ENCODE measurements around the gene TFG. TPM values are rescaled to one million over a fixed set of nuclear protein-coding genes. Genes with fewer than 3 reads are reported as not detected.

TFG gene
- total RNA-seq, 1 donor from 2014 or later: 59.6 TPM

DNA sequence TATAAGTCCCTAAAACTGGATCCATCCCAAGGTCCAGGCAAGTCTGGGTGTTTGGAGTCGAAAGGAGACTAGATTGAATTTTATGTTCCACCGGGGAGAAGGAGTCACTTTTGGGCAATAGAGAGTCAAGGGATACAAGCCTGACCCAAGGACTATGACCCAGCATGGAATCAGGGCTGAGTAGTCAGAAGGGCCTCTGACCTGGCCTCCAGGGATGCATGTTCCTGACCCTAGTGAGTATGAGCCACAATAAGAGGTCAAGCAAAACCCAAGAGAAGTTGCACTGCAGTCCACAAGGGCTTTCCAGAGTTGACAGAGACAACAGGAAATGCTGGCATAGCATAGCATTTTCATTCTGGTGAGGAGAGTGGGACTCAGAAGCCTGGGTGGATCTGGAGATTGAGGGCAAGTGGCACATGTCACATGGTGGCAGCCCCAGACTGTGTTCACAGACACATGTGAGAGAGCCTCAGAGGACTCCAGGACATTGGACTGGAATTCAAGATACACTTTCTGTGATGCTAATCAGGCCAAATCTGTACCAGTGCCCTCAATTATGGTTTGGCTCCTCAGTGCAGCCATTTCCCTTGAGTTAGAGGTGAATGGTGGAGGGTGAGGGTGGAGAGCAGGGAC, 66.9 kb downstream of the TFG start:
- no peaks in the 10 kb centered on the region for H3K27me3 ChIP-seq
- no peaks in the 10 kb centered on the region for H3K4me1 ChIP-seq
- peaks cover 6% of the 10 kb centered on the region for H3K36me3 ChIP-seq
- intact Hi-C loops (cut with DNase I): no loop called here
- no peak overlapping the region for H3K4me3 ChIP-seq
- DNase-seq (no peak), ATAC-seq (peak; percentile 28)
- no peaks in the 10 kb centered on the region for H3K9me3 ChIP-seq
- H3K27ac ChIP-seq: no peak overlapping the region
- TF ChIP-seq, protein P1, sequence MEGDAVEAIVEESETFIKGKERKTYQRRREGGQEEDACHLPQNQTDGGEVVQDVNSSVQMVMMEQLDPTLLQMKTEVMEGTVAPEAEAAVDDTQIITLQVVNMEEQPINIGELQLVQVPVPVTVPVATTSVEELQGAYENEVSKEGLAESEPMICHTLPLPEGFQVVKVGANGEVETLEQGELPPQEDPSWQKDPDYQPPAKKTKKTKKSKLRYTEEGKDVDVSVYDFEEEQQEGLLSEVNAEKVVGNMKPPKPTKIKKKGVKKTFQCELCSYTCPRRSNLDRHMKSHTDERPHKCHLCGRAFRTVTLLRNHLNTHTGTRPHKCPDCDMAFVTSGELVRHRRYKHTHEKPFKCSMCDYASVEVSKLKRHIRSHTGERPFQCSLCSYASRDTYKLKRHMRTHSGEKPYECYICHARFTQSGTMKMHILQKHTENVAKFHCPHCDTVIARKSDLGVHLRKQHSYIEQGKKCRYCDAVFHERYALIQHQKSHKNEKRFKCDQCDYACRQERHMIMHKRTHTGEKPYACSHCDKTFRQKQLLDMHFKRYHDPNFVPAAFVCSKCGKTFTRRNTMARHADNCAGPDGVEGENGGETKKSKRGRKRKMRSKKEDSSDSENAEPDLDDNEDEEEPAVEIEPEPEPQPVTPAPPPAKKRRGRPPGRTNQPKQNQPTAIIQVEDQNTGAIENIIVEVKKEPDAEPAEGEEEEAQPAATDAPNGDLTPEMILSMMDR (IDR thresholded peaks at IDR 0.05): no peak

DNA sequence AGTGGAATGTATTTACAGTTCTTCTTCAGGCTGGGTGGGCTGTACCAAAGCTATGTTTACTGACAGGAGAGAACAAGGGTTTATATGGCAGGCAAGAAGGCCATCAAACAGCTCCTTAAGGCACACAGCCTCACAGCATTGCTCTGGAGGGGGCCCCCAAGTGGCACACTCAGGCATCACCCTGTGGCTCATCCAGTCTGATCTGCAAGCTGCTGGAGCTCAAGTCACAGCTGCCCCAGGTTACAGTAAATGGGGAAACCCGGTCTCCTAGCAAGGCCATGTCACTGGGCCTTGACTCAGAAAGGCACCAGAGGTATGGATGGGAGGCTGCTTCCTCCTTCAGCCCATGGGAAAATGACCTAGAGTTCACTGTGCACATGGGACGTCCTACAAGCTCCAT, 67.5 kb downstream of the TFG start:
- no peaks in the 10 kb centered on the region for H3K4me1 ChIP-seq
- intact Hi-C loops (cut with DNase I): no loop called here
- H3K36me3 ChIP-seq: peaks cover 6% of the 10 kb centered on the region
- TF ChIP-seq, protein P1 (IDR thresholded peaks at IDR 0.05): no peak
- no peak overlapping the region for H3K27ac ChIP-seq
- H3K27me3 ChIP-seq: no peaks in the 10 kb centered on the region
- peak; percentile 31 for ATAC-seq
- no peak for DNase-seq
- H3K9me3 ChIP-seq: no peaks in the 10 kb centered on the region
- no peak overlapping the region for H3K4me3 ChIP-seq

DNA sequence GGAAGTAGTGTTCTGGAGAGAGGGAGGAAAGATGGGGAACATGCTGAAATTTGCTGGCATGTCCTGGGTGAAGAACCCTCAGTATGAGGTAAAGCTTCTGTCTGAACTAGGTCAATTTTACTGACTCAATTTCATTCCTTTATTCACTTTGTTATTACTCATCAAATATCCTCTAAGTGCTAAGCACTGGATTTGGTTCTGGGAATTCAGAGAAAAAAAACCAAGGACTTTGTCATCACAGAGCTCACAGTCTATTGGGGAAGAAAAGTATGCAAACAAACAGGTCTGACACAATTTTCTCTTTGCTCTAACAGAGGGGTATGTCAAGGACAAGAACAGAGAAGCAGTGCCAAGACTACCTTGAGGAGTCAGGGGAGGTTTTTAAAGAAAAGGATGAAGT, 68.0 kb downstream of the TFG start:
- intact Hi-C loops (cut with DNase I): no loop called here
- ATAC-seq: no peak
- Histone ChIP-seq H3K4me1 (no peaks in the 10 kb centered on the region), H3K27ac (no peak overlapping the region), H3K9me3 (no peaks in the 10 kb centered on the region), H3K27me3 (no peaks in the 10 kb centered on the region), H3K36me3 (peaks cover 6% of the 10 kb centered on the region), H3K4me3 (no peak overlapping the region)
- DNase-seq: no peak
- TF ChIP-seq, protein P1 (IDR thresholded peaks at IDR 0.05): no peak

DNA sequence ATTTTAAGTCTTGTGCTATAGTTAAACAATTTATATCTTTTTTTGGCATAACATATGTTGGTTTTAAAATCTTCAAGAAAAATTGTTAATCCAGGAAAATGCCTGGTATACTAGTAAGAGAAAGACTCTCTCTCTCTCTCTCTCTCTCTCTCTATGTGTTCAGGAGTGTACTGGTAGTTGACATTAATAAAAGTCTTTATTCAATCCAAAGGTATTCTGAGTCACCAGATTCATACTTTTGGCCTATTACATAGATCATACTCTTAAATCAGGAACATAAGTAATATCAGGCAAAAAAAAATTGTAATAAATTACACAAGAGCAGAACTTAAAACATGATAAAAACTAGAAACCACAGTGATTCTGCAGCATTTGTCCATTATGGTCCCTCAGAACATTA, 70.2 kb downstream of the TFG start:
- Histone ChIP-seq H3K4me1 (no peaks in the 10 kb centered on the region), H3K27me3 (no peaks in the 10 kb centered on the region), H3K9me3 (no peaks in the 10 kb centered on the region), H3K36me3 (peaks cover 6% of the 10 kb centered on the region), H3K4me3 (no peak overlapping the region), H3K27ac (no peak overlapping the region)
- TF ChIP-seq, protein P1 (IDR thresholded peaks at IDR 0.05): no peak
- no peak for DNase-seq
- ATAC-seq: no peak
- intact Hi-C loops (cut with DNase I): no loop called here

DNA sequence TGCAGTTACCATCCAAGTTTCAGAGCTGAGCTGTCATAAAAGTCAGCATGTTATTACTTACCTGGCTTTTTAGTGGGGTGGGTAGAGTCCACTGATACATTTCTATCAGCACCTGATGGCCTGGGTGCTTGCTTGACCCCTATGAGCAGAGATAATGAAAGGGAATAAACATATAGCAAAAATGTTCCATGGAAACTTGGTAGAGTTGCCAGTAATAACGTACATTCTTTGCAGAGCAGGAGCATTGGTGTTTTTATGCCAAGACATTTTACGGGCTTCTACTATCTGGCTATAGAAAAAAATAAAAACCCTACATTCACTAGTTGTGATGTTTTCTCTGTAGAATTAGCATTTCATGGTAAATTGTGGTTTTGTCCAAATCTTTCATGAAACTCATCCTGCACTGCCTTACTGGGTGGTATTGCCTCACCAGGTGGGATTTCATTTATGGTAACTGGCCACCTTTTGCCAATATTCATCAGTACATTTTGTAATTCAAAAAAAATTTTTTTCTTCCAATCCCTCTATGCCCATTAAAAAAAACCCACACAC, 70.9 kb downstream of the TFG start:
- Histone ChIP-seq H3K4me1 (no peaks in the 10 kb centered on the region), H3K9me3 (no peaks in the 10 kb centered on the region), H3K27me3 (no peaks in the 10 kb centered on the region), H3K36me3 (peaks cover 6% of the 10 kb centered on the region), H3K4me3 (no peak overlapping the region), H3K27ac (no peak overlapping the region)
- DNase-seq (no peak), ATAC-seq (no peak)
- intact Hi-C loops (cut with DNase I): no loop called here
- TF ChIP-seq, protein P1 (IDR thresholded peaks at IDR 0.05): no peak

All from upper lobe of right lung (tissue), 1 donor.